ENCODE results near the gene AGBL1. TPM values are rescaled to one million over a fixed set of nuclear protein-coding genes. Genes with fewer than 3 reads are reported as not detected.

The AGBL1 gene
- total and polyA plus RNA-seq, 4 donors = not detected

- TF ChIP-seq ZBTB33 (IDR thresholded peaks at IDR 0.05) (no peak), RAD21 (IDR thresholded peaks at IDR 0.05) (no peak), NR2F2 (IDR thresholded peaks at IDR 0.05) (no peak)
- TF ChIP-seq, protein P1, sequence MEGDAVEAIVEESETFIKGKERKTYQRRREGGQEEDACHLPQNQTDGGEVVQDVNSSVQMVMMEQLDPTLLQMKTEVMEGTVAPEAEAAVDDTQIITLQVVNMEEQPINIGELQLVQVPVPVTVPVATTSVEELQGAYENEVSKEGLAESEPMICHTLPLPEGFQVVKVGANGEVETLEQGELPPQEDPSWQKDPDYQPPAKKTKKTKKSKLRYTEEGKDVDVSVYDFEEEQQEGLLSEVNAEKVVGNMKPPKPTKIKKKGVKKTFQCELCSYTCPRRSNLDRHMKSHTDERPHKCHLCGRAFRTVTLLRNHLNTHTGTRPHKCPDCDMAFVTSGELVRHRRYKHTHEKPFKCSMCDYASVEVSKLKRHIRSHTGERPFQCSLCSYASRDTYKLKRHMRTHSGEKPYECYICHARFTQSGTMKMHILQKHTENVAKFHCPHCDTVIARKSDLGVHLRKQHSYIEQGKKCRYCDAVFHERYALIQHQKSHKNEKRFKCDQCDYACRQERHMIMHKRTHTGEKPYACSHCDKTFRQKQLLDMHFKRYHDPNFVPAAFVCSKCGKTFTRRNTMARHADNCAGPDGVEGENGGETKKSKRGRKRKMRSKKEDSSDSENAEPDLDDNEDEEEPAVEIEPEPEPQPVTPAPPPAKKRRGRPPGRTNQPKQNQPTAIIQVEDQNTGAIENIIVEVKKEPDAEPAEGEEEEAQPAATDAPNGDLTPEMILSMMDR (IDR thresholded peaks at IDR 0.05; ENCODE audit: low read depth, low read length, missing input control) = no peak
Observed at GRCh38 chr15:86256628-86257027, 177.0 kb downstream of the AGBL1 start (continued).

DNA sequence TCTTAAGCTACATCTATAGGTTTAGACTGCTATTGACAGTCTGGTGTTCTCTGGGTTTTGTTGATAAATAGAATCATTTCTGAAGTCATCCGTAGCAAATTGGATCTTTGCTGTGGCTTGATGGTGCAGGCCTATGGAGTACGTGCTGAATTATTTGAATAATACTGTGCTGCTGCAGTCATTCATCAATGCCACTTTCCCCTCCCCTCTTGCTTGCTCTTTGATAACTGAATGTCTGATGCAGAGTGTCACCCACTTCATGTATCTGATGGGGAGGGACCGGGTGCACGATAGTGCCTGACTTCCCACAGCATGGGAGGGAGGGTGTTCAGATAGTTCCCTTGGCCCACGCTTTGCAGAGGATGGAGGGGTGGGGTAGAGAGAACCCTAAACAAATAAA is 179.9 kb downstream of the AGBL1 start:
- no peak for DNase-seq (ENCODE audit: low spot score)
- Histone ChIP-seq H3K36me3 (ENCODE audit: control insufficient read depth in 4 of 4, insufficient read depth in 3 of 4, low read depth in 1 of 4, low read length in 3 of 4) (no peaks in the 10 kb centered on the region), H3K4me3 (ENCODE audit: low read depth in 1 of 3, low read length in 3 of 3) (no peak overlapping the region), H3K27me3 (ENCODE audit: control insufficient read depth in 4 of 4, insufficient read depth in 4 of 4, low read length in 3 of 4) (peaks cover 0 to 4% (median 0%) of the 10 kb centered on the region in 4 donors), H3K27ac (ENCODE audit: low read depth in 1 of 2, low read length in 2 of 2) (no peak overlapping the region), H3K9ac (ENCODE audit: low read depth in 1 of 2, low read length in 2 of 2) (no peak overlapping the region), H3K9me3 (ENCODE audit: control insufficient read depth in 4 of 4, low read length in 3 of 4) (no peaks in the 10 kb centered on the region), H3K4me1 (ENCODE audit: control insufficient read depth in 4 of 4, insufficient read depth in 4 of 4, low read length in 3 of 4) (no peaks in the 10 kb centered on the region)
- no peak for TF ChIP-seq FOXA1 (IDR thresholded peaks at IDR 0.05)
- no peak for TF ChIP-seq JUND (IDR thresholded peaks at IDR 0.05)
- TF ChIP-seq YY1 (IDR thresholded peaks at IDR 0.05) = no peak
- TF ChIP-seq EGR1 (IDR thresholded peaks at IDR 0.05; ENCODE audit: low read depth in 2 of 2) = no peak
- no peak for TF ChIP-seq HNF4A (conservative IDR thresholded peaks at IDR 0.05)
- TF ChIP-seq, protein P1 (IDR thresholded peaks at IDR 0.05; ENCODE audit: low read depth, low read length, missing input control) = no peak
- TF ChIP-seq, protein P2, sequence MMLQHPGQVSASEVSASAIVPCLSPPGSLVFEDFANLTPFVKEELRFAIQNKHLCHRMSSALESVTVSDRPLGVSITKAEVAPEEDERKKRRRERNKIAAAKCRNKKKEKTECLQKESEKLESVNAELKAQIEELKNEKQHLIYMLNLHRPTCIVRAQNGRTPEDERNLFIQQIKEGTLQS (IDR thresholded peaks at IDR 0.05) = no peak
- no peak for TF ChIP-seq RXRA (IDR thresholded peaks at IDR 0.05)
- no peak for TF ChIP-seq HNF4G (IDR thresholded peaks at IDR 0.05)
- no peak for TF ChIP-seq RAD21 (IDR thresholded peaks at IDR 0.05)
- no peak for TF ChIP-seq SP1 (IDR thresholded peaks at IDR 0.05)
- TF ChIP-seq FOXA2 (IDR thresholded peaks at IDR 0.05) = no peak
- TF ChIP-seq, protein P3, sequence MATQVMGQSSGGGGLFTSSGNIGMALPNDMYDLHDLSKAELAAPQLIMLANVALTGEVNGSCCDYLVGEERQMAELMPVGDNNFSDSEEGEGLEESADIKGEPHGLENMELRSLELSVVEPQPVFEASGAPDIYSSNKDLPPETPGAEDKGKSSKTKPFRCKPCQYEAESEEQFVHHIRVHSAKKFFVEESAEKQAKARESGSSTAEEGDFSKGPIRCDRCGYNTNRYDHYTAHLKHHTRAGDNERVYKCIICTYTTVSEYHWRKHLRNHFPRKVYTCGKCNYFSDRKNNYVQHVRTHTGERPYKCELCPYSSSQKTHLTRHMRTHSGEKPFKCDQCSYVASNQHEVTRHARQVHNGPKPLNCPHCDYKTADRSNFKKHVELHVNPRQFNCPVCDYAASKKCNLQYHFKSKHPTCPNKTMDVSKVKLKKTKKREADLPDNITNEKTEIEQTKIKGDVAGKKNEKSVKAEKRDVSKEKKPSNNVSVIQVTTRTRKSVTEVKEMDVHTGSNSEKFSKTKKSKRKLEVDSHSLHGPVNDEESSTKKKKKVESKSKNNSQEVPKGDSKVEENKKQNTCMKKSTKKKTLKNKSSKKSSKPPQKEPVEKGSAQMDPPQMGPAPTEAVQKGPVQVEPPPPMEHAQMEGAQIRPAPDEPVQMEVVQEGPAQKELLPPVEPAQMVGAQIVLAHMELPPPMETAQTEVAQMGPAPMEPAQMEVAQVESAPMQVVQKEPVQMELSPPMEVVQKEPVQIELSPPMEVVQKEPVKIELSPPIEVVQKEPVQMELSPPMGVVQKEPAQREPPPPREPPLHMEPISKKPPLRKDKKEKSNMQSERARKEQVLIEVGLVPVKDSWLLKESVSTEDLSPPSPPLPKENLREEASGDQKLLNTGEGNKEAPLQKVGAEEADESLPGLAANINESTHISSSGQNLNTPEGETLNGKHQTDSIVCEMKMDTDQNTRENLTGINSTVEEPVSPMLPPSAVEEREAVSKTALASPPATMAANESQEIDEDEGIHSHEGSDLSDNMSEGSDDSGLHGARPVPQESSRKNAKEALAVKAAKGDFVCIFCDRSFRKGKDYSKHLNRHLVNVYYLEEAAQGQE (IDR thresholded peaks at IDR 0.05) = no peak
- no peak for TF ChIP-seq TAF1 (conservative IDR thresholded peaks at IDR 0.05)
- TF ChIP-seq, protein P4, sequence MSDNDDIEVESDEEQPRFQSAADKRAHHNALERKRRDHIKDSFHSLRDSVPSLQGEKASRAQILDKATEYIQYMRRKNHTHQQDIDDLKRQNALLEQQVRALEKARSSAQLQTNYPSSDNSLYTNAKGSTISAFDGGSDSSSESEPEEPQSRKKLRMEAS (IDR thresholded peaks at IDR 0.05) = no peak
- no peak for TF ChIP-seq NR2F2 (IDR thresholded peaks at IDR 0.05)
- TF ChIP-seq ZBTB33 (IDR thresholded peaks at IDR 0.05) = no peak
- no peak for TF ChIP-seq GABPA (IDR thresholded peaks at IDR 0.05 in 1 of 2, conservative IDR thresholded peaks at IDR 0.05 in 1 of 2)
- WGBS = 56% methylated on average over 5 of the region's 5 CpGs
